C4-2B (cell line): Measurements from ENCODE around the gene HBP1.

Experiments used
- ZFX ChIP-seq: fragments of 450-650 bp; IDR thresholded peaks from 2 replicates; pipeline ENCODE4 v1.6.1; 2017
- TF ChIP-seq, protein P1 (sequence below): fragments of 450-650 bp; conservative IDR thresholded peaks from 2 replicates; pipeline ENCODE4 v1.5.1; 2017; ENCODE audit warnings: mild to moderate bottlenecking

DNA sequence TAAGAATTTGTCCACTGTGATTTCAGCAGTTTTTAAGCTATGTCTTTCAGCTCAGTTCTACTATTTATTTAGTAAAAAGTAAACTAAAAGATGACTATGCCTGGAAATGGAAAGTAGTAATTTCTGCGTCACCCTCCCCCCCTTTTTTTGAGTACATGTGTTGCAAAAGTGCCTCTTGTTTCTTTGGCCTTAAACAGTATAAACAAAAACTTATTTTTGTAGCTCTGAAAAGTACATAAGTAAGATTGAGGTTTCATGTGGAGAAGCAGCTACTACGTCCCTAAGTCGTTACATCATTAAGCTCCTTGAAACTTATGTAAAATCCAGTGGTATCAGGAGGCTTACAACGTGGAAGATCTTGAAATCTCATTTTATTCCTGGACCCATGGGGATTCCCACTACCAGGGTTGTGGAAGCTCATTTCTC is 46.3 kb upstream of the HBP1 start:
- TF ChIP-seq, protein P1, sequence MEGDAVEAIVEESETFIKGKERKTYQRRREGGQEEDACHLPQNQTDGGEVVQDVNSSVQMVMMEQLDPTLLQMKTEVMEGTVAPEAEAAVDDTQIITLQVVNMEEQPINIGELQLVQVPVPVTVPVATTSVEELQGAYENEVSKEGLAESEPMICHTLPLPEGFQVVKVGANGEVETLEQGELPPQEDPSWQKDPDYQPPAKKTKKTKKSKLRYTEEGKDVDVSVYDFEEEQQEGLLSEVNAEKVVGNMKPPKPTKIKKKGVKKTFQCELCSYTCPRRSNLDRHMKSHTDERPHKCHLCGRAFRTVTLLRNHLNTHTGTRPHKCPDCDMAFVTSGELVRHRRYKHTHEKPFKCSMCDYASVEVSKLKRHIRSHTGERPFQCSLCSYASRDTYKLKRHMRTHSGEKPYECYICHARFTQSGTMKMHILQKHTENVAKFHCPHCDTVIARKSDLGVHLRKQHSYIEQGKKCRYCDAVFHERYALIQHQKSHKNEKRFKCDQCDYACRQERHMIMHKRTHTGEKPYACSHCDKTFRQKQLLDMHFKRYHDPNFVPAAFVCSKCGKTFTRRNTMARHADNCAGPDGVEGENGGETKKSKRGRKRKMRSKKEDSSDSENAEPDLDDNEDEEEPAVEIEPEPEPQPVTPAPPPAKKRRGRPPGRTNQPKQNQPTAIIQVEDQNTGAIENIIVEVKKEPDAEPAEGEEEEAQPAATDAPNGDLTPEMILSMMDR, result no peak
- TF ChIP-seq ZFX, result no peak
